T47D (cell line): ENCODE measurements around the gene DUXB.

Experiments used
- DNase-seq, 2 experiments: peaks; one replicate each; pipeline versions ENCODE4 v3.0.0 to v3.0.0-alpha.2; 2011 to 2012; ENCODE audit warnings: low read depth in 1 of 2, low spot score in 1 of 2
- JUND ChIP-seq: IDR thresholded peaks from 2 replicates; pipeline ENCODE4 v1.6.1; 2012; ENCODE audit warnings: low read depth
- in situ Hi-C: cut with HindIII; loops from 2 replicates; pipeline ENCODE4 v1.10.0; 2016; ENCODE audit warnings: low sequenced_read_pairs, low pct_unique_long_range_greater_than_20kb

DUXB gene

DNA sequence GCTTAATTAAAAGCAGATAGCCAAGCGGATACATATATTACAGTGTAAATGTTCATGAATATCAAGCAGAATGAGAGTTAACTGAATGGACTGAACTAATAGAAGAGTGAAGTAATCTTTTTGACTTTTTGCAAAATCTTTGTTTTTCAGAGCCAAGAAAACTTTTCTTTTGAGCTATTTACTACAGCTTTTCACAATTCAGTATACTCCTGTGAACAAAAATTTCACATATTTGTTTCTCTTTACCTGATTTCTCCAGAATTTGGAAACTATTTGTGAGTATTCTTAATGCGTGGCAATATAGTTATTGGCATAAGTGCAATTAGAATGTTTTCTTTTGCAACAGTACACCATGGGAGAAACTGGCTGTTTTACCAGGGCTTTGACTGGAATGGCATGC lies 9.1 kb upstream of the DUXB start:
- no peak for TF ChIP-seq JUND
- in situ Hi-C loops: no loop called here
- peak in 1 of 2 experiments; percentile 10 for DNase-seq

DNA sequence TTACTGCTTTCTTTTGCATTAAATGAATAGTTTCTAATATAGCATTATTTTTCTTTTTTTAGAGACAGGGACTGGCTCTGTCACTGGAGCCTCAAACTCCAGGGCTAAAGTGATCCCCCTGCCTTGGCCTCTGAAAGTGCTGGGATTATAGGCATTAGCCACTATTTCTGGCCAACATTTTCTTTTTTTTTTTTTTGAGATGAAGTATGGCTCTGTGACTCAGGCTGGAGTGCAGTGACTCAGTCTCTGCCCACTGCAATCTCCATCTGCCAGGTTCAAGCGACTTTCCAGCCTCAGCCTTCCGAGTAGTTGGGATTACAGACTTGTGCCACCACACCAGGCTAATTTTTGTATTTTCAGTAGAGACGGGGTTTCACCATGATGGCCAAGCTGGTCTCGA lies 2.0 kb upstream of the DUXB start:
- no peak for DNase-seq
- in situ Hi-C loops: no loop called here
- TF ChIP-seq JUND: no peak

DNA sequence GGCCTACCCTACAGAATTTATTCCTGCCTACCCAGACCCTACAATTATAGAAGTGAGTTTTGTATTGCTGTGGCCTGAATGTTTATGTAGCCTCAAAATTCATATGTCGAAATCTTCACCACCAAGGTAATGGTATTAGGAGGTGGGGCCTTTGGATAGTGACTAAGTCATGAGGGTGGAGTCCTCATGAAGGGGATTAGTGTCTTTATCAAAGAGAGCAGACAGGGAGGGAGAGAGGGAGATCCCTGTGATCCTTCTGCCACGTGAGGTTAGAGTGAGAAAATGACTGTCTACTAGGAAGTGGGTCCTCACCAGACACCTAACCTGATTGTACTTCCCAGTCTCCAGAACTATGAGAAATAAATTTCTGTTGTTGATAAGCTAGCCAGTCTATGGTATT lies 981 bp upstream of the DUXB start:
- no peak for DNase-seq
- no peak for TF ChIP-seq JUND
- in situ Hi-C loops: no loop called here

DNA sequence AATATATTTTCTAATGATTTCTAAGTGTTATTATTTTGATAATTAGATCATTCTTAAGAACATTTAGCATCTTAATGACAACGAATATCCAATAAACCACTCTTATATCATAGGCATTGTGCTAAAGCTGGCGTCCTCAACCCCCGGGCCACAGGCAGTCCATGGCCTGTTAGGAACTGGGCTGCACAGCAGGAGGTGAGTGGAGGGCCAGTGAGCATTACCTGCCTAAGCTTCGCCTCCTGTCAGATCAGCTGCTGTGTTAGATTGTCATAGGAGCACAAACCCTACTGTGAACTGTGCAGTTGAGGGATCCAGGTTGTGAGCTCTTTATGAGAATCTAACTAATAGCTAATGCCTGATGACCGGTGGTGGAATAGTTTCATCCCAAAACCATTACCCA lies 3.7 kb downstream of the DUXB start:
- in situ Hi-C loops: no loop called here
- no peak for TF ChIP-seq JUND
- DNase-seq: no peak

DNA sequence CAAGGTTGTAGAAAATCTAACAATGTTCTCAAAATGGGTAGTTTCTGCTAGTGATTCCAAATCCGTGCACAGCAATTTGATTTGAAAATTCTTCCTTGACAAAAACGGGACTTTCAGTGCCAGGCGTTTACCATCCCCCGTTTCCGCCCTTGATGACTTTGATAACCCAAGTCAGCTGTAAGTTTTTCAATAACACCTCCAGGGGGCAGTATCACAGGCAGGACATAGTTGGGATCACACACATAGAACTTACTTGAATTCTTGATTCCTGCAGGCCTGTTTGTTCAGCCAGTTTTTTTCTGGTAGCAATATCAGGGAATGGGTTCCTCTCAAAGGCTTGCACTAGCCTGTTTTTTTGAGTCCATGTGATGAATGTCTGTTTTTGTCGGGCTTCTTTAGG lies 5.6 kb downstream of the DUXB start:
- TF ChIP-seq JUND: no peak
- DNase-seq: no peak
- in situ Hi-C loops: no loop called here

DNA sequence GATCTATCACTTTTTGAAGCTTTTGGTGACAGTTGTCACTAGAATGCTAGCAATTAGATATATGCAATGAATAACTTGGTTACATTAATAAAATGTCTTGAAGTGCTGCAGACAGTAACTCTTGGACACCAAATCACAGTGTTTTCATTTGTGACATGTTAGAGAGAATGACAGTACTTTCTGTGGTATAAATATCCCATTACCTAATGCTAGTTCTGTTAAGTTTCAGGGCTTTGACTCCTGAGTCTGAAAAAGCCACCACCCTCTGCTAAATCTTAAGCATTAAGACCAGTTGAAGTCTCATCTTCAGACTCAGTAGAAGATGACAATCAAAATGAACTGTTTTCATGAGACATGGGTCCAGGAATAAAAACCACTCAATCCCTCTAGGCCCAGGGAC lies 13.9 kb downstream of the DUXB start:
- DNase-seq: no peak
- TF ChIP-seq JUND: no peak
- in situ Hi-C loops: no loop called here

DNA sequence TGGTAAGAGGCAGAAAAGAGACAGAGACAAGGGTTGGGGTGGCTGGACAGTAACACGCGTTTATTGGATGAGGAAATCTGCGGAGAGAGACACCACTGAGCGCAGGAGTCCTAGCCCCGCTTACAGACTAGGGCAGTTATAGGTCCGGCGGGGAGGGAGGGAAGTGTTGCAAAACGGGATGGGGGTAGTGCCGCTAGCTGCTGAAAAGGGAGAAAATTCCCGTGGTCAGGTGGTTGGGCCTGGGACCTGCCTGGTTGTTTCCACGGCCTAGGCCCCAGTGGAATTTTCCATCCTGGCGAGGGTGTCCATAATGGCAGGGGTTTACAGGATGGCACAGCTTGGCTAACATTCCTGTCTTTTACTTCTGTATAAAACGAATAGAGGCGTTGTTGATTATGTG lies 19.0 kb downstream of the DUXB start:
- TF ChIP-seq JUND: no peak
- in situ Hi-C loops: no loop called here
- DNase-seq: no peak

DNA sequence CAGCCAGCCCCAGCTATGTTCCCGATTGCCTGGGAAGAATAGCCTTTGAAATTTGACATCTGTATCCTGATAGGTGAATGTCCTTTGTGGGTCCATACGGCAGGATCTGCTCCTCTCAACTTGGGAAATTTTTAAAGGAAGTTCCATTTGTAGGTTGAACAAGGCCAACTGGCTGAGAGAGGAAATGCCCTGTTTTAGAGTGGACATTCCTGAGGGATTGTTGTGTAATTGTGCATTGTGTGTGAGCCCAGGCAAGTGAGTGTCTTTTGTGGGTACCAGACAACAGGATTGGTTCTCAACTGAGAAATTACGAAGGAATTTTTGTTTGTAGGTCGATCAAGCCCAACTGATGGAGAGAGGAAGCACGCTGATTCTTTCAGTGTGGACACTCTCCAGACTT lies 21.9 kb downstream of the DUXB start:
- no peak for DNase-seq
- in situ Hi-C loops: no loop called here
- TF ChIP-seq JUND: no peak

DNA sequence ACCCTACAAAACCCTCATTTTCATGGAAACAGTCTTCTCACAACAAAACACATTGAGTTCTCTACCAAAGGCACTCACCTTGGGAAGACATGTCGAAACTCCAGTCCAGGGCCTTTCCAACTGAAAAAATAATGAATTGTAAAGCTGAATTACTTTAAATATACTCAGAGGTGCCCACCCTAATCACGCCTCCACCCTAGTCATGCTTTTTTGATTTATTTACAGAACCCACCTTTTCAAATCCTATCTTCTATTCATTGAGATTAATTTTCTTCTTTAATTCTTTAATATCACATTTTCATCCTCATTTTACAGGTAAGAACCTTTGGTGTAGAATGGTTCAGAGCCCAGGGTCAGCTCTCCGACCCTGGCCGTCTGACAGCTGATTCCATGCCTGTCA lies 24.4 kb downstream of the DUXB start, which contains the start of gene CPHXL2:
Gene CPHXL2, minus strand, starts transcription at position 101 of the 400 bp plus-strand sequence. Its CDS starts 10 bp downstream, at position 91.
- no peak for TF ChIP-seq JUND
- in situ Hi-C loops: no loop called here
- no peak for DNase-seq

DNA sequence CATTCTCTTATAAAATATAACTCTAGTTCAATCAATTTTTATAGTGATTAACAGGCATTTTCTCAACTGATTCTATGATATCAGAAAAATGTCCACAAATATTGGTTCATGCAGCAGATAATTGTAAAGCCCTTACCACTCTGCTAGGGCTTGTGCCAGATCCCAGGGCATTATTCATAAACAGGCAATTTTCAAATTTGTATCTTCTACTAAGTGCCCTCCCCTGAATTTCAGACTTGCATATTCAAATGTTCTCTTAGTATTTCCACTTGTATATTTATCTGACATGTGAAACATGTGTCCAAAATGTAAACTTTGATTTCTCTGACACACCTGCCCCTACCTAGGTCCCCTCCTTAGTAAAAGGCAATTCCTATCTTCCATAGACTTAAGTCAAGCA lies 33.8 kb downstream of the DUXB start:
- no peak for DNase-seq
- no peak for TF ChIP-seq JUND
- in situ Hi-C loops: no loop called here

DNA sequence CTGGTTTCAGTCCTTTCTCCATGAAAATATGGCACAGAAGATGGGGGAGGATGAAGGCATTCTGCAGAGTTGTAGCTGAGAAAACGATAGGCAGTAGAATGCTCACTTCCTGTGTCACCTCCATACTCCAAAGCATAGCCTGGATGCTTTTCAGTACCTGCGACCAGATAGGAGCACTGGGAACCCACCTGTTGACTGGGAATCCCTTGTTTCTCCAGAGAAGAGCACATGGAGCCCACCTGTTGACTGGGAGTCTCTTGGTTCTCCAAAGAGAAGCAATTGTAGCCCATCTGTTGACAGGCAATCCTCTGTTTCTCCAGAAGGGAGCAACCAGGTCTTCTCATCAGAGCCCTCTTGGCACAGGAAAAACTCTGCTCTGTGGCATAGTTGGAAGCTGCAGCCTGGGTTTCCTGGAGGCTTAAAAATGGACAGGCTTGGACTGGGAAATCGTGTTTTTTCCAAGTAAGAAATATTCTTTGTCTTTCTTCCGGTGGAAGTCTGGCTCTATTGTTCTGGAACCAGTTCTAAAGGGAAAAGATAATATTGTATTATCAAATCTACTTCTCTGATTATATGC lies 40.4 kb downstream of the DUXB start:
- in situ Hi-C loops: no loop called here
- TF ChIP-seq JUND: no peak
- no peak for DNase-seq

DNA sequence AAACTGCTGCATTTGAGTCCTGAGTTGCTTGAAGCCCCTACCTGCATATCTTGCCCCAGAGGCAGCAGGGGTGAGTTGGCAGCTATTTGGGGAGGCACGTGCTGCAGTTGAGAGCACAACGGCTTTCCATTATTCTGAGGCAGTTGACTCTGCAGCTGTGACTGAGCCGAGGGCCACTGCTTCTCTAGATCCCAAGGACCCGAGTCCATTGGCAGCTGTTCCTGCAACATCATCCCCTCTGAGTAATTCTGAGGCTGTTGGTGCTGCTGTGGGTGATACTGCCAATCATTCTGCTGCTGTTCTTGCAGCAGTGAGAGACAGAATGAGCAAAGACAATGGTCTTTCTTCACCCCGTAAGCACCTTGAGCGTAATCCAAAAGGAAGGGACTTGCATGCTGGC lies 40.9 kb downstream of the DUXB start:
- in situ Hi-C loops: no loop called here
- DNase-seq: no peak
- TF ChIP-seq JUND: no peak

DNA sequence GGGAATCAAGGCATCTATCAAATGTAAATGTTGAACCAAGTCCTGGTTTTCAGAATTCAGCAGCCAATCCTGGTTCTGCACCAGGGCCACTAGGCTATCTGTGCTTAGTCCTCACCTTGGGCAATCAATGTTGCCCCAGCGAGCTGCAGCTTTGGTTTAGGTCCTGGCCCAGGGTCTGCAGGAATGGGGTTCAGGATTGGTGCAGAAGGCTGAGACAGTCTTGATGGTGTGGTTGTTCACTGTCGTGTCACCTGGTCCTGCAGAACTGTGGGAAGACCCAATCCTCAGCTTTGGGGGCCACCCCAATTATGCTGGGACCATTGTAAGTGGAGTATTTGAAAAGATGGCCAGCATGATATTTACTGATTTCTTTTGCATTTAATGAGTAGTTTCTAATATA lies 43.1 kb downstream of the DUXB start:
- in situ Hi-C loops: no loop called here
- TF ChIP-seq JUND: no peak
- DNase-seq: no peak

DNA sequence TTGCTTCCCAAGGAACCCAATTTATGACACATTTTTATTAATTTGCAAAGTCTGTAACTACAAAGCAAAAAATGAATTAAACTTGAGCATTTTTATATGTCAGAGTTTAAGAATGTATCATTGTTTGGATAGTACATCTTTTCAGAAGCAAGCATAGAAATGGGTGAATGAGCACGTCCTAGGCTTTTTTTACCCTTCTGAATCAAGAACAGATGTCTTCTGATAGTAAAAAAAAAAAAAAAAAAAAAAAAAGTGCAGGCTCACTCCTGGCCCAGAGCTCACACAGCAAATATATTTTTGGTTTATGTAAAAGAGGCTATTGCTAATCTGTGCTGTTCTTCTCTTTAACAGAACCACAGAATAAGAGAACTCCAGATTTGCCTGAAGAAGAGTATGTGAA lies 47.3 kb downstream of the DUXB start:
- no peak for DNase-seq
- TF ChIP-seq JUND: no peak
- in situ Hi-C loops: no loop called here
